HG02610 (cell line): ENCODE data around the gene LBR.

Experiments
- ATAC-seq: cut with Tn5 transposase; IDR thresholded peaks from one replicate; pipeline ENCODE4 v1.9.1; 2021; ENCODE audit warnings: mild to moderate bottlenecking, moderate library complexity; ENCODE audit not compliant: unreplicated experiment

The LBR gene

GRCh38 chr1:225424562-225425200 lies 3.2 kb downstream of the LBR start:
- ATAC-seq = no peak

- no peak for ATAC-seq
Observed at GRCh38 chr1:225423518-225423855, 4.4 kb downstream of the LBR start.

- no peak for ATAC-seq
Observed at GRCh38 chr1:225422795-225423517, 4.9 kb downstream of the LBR start.

- no peak for ATAC-seq
Observed at GRCh38 chr1:225422031-225422605, 5.7 kb downstream of the LBR start.

- ATAC-seq = no peak
Observed at GRCh38 chr1:225418598-225418997, 9.2 kb downstream of the LBR start.

- ATAC-seq = no peak
Observed at GRCh38 chr1:225418059-225418458, 9.8 kb downstream of the LBR start.

- no peak for ATAC-seq
Observed at GRCh38 chr1:225415967-225416745, 11.7 kb downstream of the LBR start.

- no peak for ATAC-seq
Observed at GRCh38 chr1:225415307-225415706, 12.5 kb downstream of the LBR start.

- no peak for ATAC-seq
Observed at GRCh38 chr1:225413708-225414375, 14.0 kb downstream of the LBR start.

- ATAC-seq = no peak
Observed at GRCh38 chr1:225412803-225413351, 15.0 kb downstream of the LBR start.

GRCh38 chr1:225412321-225412720 lies 15.5 kb downstream of the LBR start:
- ATAC-seq = no peak

- ATAC-seq = no peak
Observed at GRCh38 chr1:225410036-225410435, 17.8 kb downstream of the LBR start.

- ATAC-seq = no peak
Observed at GRCh38 chr1:225409051-225409450, 18.8 kb downstream of the LBR start.

GRCh38 chr1:225408249-225408648 lies 19.6 kb downstream of the LBR start:
- no peak for ATAC-seq

GRCh38 chr1:225407755-225408154 lies 20.1 kb downstream of the LBR start:
- no peak for ATAC-seq

- ATAC-seq = no peak
Observed at GRCh38 chr1:225406976-225407725, 20.7 kb downstream of the LBR start.

GRCh38 chr1:225400968-225401367 lies 26.9 kb downstream of the LBR start:
- no peak for ATAC-seq

- ATAC-seq = no peak
Observed at GRCh38 chr1:225396357-225396756, 31.5 kb downstream of the LBR start.

GRCh38 chr1:225389843-225390242 lies 38.0 kb downstream of the LBR start:
- ATAC-seq = no peak

- ATAC-seq = no peak
Observed at GRCh38 chr1:225388372-225388771, 39.5 kb downstream of the LBR start.
